ENCODE results near the gene KCNK1.

The KCNK1 gene

DNA sequence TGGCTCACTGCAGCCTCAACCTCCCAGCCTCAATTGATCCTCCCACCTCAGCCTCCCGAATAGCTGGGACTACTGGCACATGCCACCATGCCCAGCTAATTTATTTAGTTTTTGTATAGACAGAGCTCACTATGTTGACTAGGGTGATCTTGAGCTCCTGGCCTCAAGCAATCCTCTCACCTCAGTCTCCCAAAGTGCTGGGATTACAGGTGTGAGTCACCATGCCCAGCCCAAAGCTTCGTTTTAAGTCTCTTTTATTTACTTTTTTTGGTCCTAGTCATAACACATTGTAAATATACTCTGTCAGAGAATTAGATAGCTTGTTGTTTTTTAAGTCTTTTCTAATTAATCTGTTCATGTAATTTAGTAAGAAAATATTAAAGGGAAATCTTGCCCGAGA lies 42.8 kb downstream of the KCNK1 start:
- ChIA-PET POLR2A (no interaction called here), CTCF (no interaction called here)
- TF ChIP-seq, protein P1, sequence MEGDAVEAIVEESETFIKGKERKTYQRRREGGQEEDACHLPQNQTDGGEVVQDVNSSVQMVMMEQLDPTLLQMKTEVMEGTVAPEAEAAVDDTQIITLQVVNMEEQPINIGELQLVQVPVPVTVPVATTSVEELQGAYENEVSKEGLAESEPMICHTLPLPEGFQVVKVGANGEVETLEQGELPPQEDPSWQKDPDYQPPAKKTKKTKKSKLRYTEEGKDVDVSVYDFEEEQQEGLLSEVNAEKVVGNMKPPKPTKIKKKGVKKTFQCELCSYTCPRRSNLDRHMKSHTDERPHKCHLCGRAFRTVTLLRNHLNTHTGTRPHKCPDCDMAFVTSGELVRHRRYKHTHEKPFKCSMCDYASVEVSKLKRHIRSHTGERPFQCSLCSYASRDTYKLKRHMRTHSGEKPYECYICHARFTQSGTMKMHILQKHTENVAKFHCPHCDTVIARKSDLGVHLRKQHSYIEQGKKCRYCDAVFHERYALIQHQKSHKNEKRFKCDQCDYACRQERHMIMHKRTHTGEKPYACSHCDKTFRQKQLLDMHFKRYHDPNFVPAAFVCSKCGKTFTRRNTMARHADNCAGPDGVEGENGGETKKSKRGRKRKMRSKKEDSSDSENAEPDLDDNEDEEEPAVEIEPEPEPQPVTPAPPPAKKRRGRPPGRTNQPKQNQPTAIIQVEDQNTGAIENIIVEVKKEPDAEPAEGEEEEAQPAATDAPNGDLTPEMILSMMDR (IDR thresholded peaks at IDR 0.05; ENCODE audit: insufficient read depth, low read length, missing control alignments): no peak
- no peak overlapping the region for H3K4me3 ChIP-seq (ENCODE audit: low read depth, low read length)
- no peak for DNase-seq (ENCODE audit: low read depth, low spot score)

DNA sequence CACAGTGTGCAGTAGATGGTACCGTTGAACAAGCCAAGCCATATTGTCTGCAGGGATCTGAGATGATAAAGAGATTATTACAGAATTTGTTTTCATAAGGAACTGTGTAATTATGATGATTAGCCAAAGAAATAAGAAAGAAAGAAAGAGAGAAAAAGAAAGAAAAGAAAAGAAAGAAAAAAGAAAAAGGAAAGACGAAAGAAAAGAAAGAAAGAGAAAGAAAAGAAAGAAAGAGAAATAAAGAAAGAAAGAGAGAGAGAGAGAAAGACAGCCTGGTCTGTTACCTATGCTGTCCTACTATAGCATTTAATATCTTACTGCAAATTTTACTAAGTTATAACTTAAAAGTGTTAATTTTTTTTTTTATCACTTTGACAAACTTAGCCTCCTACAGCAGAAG lies 43.6 kb downstream of the KCNK1 start:
- ChIA-PET CTCF (no interaction called here), POLR2A (no interaction called here)
- no peak overlapping the region for H3K4me3 ChIP-seq (ENCODE audit: low read depth, low read length)
- TF ChIP-seq, protein P1 (IDR thresholded peaks at IDR 0.05; ENCODE audit: insufficient read depth, low read length, missing control alignments): no peak
- DNase-seq (ENCODE audit: low read depth, low spot score): no peak

DNA sequence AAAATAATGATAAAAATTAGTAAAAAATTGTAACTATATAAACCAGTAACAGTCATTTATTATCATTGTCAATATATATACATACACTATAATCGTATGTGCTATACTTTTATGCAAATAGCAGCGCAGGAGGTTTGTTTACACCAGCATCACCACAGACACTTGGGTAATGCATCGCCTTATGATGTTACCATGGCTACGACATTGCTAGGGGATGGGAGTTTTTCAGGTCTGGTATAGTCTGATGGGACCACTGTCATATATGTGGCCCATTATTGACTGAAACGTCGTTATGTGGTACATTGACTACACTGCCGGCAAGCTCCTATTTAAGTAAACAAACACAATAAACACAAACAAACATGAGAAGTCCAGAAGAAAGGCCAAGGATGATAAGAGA lies 45.6 kb downstream of the KCNK1 start:
- TF ChIP-seq, protein P1 (IDR thresholded peaks at IDR 0.05; ENCODE audit: insufficient read depth, low read length, missing control alignments): no peak
- H3K4me3 ChIP-seq (ENCODE audit: low read depth, low read length): no peak overlapping the region
- POLR2A ChIA-PET: no interaction called here
- DNase-seq (ENCODE audit: low read depth, low spot score): no peak
- CTCF ChIA-PET: no interaction called here

DNA sequence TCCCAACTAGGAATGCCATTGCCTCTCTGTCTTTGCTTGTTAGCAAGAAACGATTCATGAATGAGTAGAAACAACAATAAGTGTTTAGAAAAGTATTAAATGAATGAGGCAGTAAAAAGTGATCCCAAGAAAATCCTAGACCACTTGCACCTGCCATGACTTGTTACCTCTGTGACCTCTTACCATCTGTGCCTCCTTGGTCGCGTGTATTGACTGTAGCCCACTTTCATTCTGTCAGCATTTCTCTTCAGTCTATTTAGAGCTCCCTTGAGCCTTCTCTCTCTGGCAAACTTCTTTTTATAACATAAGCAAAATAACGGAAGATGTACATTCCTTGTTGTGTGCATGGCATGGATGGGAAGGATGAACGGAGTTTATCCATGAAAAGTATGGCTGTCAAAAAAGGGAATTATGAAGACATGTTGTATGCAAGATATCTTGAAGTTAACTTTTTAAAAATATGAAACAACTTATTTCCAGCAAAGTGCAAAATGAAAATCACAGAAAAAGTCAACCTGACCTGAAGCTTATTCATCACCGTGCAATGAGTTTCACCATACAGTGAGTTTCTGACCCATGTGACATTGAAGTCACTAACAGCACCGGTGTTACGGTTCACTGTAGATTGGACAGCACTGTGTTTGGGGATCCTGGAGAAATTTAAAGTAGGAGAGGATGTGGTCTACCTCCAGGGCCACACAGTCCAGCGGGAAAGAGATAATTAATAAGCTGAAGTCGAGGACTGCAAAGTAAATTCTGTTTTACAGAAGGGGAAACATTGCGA lies 47.7 kb downstream of the KCNK1 start:
- POLR2A ChIA-PET: no interaction called here
- CTCF ChIA-PET: no interaction called here
- no peak for DNase-seq (ENCODE audit: low read depth, low spot score)
- TF ChIP-seq, protein P1 (IDR thresholded peaks at IDR 0.05; ENCODE audit: insufficient read depth, low read length, missing control alignments): no peak
- no peak overlapping the region for H3K4me3 ChIP-seq (ENCODE audit: low read depth, low read length)

DNA sequence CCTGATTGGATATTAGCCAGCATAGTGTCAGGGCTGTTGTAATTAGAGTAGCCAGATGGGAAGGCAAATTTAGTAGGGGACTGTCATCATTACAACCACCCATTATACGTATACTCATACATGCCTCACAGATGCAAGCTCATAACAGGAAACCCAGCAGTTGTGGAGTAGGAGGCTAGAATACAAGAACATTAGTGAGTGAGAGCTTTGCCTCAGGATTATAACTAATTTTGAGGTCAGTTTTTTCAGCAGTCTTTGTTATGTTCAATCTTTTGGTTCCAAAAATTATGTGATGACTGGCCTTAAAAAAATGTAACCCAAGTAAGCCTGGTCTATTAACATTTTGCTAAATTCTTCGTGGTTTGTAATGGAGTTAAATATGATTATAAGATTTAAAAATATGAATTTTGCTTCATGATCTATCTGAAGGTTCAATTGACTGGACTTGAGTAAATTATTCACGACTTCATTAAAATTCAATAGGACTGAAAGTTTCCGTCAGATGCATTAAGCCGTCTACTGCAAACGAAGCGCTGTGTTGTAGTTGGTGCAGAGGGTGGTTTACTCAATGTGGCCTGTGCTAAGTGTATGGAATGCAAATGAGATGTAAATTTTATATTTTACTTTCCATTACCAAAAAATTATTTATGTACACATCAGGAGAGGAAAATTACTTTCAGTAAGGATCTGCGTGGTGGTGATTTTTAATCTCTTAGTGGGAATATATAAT lies 48.8 kb downstream of the KCNK1 start:
- H3K4me3 ChIP-seq (ENCODE audit: low read depth, low read length): no peak overlapping the region
- POLR2A ChIA-PET: no interaction called here
- no peak for DNase-seq (ENCODE audit: low read depth, low spot score)
- TF ChIP-seq, protein P1 (IDR thresholded peaks at IDR 0.05; ENCODE audit: insufficient read depth, low read length, missing control alignments): no peak
- CTCF ChIA-PET: no interaction called here

DNA sequence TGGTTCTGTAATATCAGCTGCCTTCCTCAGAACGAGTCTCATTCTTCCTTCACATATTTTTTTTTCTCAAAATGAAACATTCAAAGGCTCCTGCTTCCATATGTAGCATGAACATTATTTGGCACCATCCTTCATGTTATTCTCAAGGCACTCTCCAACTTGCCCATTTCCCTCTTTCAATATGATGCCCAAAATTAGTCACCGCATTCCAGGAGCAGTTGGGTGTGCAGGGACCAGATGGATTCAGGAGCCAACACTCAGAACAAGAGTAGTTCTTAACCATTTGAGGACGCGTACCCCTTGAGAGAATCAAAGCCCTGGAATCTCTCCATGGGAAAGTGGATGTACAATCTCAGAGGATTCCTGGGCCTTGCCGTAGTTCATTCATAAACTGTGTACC lies 50.3 kb downstream of the KCNK1 start:
- ChIA-PET POLR2A (no interaction called here), CTCF (no interaction called here)
- H3K4me3 ChIP-seq (ENCODE audit: low read depth, low read length): no peak overlapping the region
- TF ChIP-seq, protein P1 (IDR thresholded peaks at IDR 0.05; ENCODE audit: insufficient read depth, low read length, missing control alignments): no peak
- DNase-seq (ENCODE audit: low read depth, low spot score): no peak

Data from AG04449 (cell line).